ENCODE measurements around the gene ZNF862.

Gene ZNF862

GRCh38 chr7:149860821-149861727, 22.9 kb downstream of the ZNF862 start:
- TF ChIP-seq MYC (IDR thresholded peaks at IDR 0.05; ENCODE audit: low read depth, low read length), result no peak
- TF ChIP-seq CTCF (IDR thresholded peaks at IDR 0.05; ENCODE audit: low read depth, low read length), result peak; percentile 43
- TF ChIP-seq MAX (IDR thresholded peaks at IDR 0.05; ENCODE audit: low read depth, low read length), result no peak
- DNase-seq (ENCODE audit: low read depth), result peak; percentile 30
- no peak overlapping the region for H3K4me3 ChIP-seq (ENCODE audit: low read depth, low read length)

- no peak for DNase-seq (ENCODE audit: low read depth)
- TF ChIP-seq CTCF (IDR thresholded peaks at IDR 0.05; ENCODE audit: low read depth, low read length), result no peak
- TF ChIP-seq POLR2A (IDR thresholded peaks at IDR 0.05; ENCODE audit: extremely low read depth, insufficient read length), result no peak
- TF ChIP-seq MYC (IDR thresholded peaks at IDR 0.05; ENCODE audit: low read depth, low read length), result no peak
- TF ChIP-seq MAX (IDR thresholded peaks at IDR 0.05; ENCODE audit: low read depth, low read length), result no peak
Measured at GRCh38 chr7:149861728-149862045, 23.5 kb downstream of the ZNF862 start.

GRCh38 chr7:149862156-149862555, 24.0 kb downstream of the ZNF862 start:
- H3K4me3 ChIP-seq (ENCODE audit: low read depth, low read length), result no peak overlapping the region
- TF ChIP-seq POLR2A (IDR thresholded peaks at IDR 0.05; ENCODE audit: extremely low read depth, insufficient read length) (no peak), MAX (IDR thresholded peaks at IDR 0.05; ENCODE audit: low read depth, low read length) (no peak), MYC (IDR thresholded peaks at IDR 0.05; ENCODE audit: low read depth, low read length) (no peak), CTCF (IDR thresholded peaks at IDR 0.05; ENCODE audit: low read depth, low read length) (no peak)
- DNase-seq (ENCODE audit: low read depth), result no peak

More at GRCh38 chr7:149861728-149862045, 23.5 kb downstream of the ZNF862 start:
- no peak overlapping the region for H3K4me3 ChIP-seq (ENCODE audit: low read depth, low read length)

GRCh38 chr7:149863500-149863899, 25.3 kb downstream of the ZNF862 start:
- no peak overlapping the region for H3K4me3 ChIP-seq (ENCODE audit: low read depth, low read length)
- TF ChIP-seq MAX (IDR thresholded peaks at IDR 0.05; ENCODE audit: low read depth, low read length) (no peak), MYC (IDR thresholded peaks at IDR 0.05; ENCODE audit: low read depth, low read length) (no peak), CTCF (IDR thresholded peaks at IDR 0.05; ENCODE audit: low read depth, low read length) (no peak), POLR2A (IDR thresholded peaks at IDR 0.05; ENCODE audit: extremely low read depth, insufficient read length) (no peak)
- no peak for DNase-seq (ENCODE audit: low read depth)

GRCh38 chr7:149864023-149864422, 25.8 kb downstream of the ZNF862 start:
- TF ChIP-seq POLR2A (IDR thresholded peaks at IDR 0.05; ENCODE audit: extremely low read depth, insufficient read length) (no peak), MYC (IDR thresholded peaks at IDR 0.05; ENCODE audit: low read depth, low read length) (no peak), CTCF (IDR thresholded peaks at IDR 0.05; ENCODE audit: low read depth, low read length) (no peak), MAX (IDR thresholded peaks at IDR 0.05; ENCODE audit: low read depth, low read length) (no peak)
- no peak for DNase-seq (ENCODE audit: low read depth)
- H3K4me3 ChIP-seq (ENCODE audit: low read depth, low read length), result no peak overlapping the region
